GM18499 (cell line): ENCODE results near the gene MVD.

Source experiments
- ATAC-seq: cut with Tn5 transposase; IDR thresholded peaks from one replicate; pipeline ENCODE4 v1.9.1; 2021; ENCODE audit warnings: moderate number of reproducible peaks; ENCODE audit not compliant: insufficient read depth, unreplicated experiment

The MVD gene

DNA sequence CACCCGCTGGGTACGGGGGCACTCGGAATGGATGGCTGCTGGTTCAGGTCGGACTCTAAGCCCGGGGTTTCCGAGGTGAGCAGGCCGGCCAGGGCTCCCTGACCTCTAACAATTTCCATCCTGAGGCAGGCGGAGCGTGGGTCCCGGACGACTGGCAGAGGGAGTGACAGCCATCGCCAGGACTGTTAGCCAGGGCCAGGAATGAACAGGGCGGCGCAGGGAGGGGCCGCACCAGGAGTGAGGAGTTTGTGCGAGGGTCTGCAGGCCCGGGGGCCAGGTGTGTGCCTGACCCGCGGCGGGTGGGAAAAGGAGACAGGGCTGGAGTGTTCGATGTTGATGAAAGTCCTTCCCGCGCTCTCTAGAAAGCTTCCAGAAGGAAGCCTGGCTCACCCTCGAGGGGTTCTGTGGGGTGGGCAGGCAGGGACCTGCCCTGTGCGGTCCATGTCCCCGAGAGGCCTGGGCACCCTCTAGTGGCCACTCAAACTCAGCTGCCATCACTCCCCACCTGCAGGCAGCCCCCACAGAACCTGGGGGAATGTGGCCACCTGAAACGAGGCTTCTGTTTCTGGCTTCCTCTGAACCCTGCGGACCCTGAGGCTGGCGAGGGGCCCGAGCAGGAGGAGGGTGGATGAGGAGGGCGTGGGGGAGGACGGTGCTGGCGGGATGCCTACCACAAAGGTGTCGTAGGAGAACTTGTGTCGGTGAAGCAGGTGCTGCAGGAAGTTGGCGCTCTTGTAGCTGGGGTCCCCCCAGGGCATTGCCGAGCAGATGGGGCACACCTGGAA lies 35.1 kb upstream of the MVD start:
- ATAC-seq: no peak

DNA sequence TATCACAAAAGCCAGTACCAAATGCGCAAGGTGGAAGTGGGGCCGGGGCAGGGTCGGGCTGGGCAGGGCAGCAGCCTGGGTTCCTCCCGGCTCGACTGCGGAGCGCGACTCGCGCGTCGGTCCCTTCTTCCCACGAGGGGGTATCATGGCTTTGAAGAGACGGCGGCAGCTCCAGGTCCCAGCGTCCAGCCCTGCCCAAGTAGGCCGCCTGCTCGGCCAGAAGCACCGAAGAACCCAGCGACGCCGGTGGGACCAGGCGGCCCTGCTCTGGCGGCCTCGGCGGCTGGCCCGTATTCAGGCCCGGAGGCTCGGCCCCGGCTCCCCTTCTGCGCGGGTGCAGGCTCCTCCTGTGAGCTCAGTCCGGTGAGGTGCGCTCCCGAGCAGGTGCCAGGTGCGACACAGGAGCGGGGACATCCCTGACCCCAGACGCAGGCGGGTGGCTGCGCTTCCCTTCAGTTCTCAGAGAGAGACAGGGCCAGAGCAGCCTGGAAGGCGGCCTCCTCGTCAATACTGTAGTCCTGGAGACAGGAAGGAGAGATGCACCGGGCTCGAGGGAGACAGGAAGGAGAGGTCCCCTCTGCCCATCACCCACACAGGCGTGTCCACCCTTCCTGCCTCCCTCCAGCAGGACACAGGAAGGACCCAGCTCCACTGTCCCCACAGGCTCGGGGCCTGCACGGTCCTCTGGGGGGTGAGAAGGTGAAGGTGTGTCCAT lies 34.4 kb upstream of the MVD start:
- ATAC-seq: no peak

DNA sequence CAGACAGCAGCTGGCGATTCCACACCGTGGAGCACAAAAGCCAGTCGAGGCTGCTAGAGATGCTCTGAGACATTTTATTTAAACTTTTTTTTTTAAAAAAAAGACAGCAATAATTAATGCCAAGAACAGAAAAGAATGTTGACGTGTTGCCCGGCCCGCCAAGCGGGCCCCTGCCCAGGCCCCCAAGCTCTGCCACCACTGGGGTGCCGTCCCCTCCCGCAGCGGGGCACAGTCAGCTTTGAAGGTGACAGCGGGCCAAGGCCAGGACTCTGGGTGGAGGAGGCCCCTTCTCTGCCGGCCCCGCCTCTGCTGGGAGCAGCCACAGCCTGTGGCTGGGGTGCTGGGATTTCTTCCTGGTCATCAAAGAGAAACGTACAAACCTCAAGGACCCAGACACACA lies 33.5 kb upstream of the MVD start:
- no peak for ATAC-seq

DNA sequence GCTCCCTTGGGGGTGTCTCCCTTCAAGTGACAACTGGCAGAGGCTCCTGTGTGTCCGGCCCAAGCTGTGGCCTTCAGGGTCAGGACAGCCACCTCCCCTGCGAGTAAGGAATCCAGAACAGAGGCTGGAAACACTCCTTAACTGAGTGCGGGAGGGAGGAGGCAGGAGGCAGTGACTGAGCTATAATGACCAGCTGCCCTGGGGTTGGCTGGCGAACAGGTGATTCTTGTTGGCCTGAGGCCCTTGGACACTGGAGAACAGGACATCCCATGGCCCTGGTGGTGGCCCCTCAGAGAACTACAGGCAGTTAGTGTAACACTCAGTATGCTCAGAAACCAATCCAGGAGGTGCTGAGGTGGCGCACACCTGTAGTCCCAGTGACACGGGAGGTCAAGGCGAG lies 32.9 kb upstream of the MVD start:
- no peak for ATAC-seq

DNA sequence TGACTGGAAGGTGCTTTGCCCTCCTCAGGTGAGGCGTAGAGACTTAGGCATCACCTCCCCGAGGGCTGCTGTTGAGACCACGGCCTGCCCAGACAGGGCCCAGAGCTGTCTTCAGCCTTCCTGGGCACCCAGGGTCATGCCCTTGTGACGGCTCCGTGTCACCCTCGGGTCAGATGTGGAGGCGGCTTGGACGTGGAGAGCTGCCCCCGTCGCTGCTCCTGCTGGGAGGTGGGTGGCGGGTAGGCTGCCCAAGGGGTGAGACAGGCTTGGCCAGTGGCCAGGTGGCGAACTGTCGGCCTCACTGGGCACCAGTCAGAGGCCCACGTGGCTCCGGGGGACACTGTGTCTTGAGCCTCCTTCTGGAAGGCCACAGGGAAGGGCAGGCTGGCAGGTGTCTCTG lies 32.3 kb upstream of the MVD start:
- no peak for ATAC-seq

DNA sequence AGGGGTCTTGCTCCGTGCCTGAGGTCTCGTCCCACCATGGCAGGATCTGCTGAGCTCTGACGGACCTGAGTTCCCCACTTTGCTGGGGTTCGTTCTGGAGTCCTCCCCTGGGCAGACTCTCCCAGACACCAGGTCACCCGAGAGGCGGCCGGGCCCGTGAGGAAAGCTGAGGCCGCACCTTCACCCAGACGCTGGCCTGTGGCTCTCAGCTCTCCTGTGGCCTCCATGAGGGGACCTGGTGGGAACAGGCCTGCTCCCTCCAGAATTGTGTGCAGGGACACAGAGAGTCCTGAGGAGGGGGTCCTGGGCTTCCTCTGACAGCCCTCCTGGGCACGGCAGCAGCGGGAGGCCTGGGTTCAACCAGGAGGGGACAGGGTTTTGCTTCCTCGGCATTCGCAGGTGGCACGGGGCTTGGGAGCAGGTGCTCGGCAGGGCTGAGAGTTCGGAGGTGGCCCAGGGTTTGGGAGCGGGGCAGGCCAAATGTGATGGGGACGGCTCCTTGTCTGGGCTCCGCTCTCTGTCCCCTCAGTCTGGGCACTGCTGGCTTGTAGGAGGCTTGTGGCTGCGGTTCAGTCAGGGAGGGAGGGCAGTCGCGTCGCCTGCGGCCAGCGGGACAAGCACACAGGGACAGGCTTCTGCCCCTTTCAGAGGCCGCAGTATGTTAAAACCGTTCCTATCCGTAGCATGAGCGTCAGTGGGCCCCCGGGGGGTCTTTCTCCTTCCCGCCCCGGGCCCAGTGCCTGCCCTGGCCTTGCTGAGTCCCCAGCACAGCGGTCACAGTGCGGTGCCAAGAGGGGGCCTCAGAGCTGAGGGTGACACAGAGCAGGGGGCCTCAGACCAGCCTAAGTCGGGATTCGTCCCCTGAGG lies 31.6 kb upstream of the MVD start:
- no peak for ATAC-seq

DNA sequence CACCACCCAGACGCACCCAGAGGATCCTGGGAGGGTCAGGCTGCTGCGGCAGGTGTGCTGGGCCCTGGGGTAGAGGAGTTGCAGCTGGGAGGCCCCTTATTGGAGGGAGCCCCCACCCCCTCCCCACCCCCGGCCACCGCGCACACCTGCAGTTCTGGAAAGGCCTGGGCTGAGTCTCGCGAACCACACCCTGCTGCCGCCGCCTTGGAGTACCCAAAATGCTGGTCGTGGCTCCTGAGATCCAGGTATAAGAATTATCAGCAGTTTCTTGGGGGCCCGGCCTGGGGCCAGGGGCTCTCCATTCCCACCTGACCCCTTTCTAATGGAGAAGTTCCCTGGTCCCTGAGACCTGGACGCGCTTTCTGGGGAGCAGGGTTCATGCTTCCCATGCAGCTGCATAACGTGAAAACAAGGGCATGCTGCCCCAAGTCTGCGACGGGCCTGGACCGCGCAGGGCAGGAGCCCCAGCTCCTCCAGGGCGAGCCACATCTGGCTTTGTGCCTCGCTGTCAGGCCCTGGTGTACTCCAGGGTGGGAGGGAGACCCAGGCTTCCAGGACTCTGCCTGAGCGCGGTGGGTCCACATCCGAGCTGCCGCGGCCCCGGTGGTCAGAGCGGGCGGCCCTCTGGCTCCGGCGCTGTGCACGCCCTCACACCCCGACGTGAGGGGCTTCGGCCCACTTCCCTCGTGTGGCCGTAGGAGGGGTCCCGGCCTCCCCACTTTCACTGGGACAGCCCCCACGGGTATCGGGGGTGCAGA lies 30.7 kb upstream of the MVD start:
- ATAC-seq: no peak

DNA sequence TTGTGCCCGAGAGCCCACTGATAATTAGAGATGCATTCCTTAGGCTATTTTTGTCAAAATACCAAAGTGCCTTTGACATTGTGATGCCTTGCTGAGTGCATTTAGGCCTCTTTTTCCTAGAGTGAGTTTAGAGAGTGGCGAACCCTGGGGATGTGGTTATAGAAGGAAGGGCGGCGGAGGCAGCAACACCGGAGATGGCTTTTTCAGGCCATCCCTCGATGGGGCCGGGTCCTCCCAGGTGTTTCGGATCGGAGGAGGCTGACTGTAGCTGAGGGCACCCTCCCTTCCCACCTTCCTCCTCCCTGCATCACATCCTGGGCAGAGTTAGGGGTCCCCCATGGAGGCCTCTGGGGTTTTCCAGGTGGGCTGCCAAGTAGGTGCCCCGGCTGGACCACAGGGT lies 30.0 kb upstream of the MVD start:
- no peak for ATAC-seq

DNA sequence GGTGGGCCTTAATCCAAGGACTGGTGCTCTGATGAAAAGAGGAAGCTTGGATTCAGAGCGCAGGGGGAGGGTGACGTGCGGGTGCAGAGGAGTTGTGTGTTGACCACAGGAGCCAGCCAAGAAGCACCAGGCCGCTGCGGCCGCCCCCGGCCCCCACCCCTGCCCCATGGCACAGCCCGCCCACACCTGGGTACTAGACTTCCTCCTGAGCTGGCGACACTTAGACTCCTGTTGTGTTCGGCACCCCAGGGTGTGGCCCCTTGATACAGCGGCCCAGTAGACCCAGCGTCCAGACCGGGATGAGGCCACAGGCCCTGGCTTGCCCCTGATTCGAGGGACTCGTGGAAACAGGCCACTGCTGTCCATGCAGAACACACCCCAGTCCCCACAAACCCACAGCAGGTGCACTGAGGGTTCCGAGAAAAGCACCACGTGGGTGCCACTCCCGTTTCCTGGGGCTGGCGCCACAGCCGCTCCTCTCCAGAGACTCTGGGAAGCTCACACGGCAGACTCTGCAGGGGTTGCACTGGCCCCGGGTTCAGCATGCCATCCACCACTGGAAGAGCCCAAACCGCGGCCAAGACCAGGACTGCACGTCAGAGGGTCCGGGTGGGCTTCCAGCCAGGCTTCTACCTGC lies 29.2 kb upstream of the MVD start:
- ATAC-seq: no peak

DNA sequence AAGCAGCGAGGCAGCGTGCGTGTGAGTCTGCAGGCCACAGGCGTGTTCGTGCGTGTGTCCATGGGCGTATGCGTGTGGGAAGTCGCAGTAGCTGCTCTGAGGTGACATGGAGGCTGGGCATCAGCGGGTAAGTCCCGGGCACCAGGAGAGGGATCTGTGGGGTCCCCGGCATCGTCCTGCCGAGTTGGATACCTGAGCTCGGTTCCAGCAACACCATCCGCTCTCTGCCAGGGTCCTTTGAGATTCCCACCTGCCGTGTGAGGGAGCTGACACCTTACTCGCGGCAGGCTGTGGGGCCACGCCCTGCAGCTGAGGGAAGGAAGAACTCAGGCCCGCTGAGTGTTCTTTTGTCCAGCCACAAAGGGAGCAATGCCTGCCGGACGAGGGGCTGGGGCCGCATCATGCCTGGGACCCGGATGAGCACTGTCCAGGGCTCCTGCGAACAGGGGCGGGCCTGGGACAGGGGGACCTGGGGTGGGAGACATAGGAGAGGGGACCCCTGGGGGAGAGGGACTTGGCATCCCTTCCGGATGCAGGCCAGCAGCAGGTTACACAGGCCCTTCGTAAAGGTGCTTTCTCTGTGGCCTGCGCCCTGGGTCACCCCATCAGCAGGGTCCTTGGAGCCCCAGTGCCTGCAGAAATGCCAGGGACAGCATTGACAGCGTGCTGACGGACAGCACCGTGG lies 28.4 kb upstream of the MVD start:
- no peak for ATAC-seq

DNA sequence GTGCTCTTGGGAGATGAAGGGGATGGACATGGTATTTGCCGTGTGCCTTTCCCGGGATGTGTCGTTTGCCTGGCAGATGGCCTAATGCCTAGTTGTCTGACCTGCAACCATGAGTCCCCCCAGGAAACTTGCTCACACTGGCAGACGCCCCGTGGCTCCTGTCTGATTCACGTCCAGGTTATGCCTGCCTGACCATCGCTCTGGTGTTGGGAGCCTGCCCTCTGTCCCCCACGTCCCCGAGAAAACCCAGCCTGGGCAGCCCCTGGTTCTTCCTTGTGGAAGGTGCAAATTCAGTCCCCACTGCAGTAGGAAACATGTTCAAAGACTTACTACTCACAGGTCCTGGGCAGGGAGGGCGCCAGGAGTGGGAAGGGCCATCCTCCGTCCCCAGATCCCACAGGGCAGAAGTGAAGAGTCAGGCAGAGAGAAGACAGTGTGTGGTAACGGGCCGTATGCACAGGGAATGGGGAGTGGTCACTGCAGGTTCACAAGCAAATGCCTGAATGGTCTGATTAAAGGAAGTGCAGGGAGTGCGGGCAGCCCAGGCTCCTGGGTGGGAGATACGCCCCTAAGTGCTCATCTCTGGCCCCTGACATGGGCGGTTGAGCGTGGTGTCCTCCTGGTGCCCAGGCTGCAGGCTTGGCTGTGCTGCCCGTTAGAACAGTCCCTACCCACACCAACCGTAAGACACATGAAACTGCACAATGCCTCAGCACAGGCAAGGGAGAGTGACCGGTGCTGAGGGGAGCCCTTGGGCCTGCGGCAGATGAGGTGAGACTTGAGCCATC lies 27.6 kb upstream of the MVD start:
- ATAC-seq: no peak

DNA sequence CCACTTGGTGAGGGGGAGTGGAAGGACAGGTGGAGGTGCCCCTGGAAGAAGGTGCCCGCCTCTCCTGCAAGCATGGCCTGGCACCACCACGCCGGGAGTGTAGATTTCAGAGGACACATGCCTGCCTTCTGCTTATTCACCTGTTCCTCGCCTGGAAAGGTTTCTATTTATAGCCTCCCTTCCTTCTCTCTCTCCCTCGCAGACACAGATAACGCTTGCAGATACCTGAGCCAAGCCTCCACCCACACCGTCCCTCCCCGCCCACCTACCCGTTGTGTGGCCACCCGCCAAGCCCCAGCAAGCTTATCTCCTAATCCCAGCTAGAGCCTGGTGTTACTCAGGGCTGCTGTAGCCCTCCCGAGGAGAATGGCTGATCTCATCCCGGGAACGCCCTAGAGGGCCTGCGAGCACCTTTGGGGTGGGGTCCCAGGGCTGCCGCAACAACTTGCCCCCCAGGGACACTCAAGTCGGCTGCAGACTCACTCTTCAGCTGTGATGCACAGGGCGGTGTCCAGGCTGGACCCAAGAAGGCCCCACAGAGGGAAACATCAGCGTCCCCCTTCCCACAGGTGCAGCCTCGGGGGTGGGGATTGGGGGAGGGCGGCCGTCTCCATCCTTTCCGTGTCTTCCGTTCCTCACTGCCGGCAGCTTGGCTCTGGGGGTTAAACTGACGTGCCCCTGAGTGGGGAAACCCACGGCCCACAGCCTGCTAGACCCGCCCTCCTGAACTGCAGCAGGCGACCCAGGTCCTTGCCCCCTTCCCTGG lies 25.3 kb upstream of the MVD start:
- no peak for ATAC-seq

DNA sequence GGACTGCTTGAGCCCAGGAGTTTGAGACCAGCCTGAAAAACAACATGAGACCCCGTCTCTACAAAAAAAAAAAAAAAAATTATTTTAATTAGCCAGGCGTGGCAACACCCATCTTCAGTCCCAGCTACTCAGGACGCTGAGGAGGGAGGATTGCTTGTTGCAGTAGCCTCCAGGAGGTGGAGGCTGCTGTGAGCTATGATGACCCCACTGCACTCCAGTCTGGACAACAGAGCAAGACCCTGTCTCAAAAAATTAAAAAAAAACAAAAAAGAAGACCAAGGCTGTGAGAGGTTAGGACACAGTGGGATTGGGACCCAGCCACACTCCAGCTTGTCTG lies 24.8 kb upstream of the MVD start:
- no peak for ATAC-seq

DNA sequence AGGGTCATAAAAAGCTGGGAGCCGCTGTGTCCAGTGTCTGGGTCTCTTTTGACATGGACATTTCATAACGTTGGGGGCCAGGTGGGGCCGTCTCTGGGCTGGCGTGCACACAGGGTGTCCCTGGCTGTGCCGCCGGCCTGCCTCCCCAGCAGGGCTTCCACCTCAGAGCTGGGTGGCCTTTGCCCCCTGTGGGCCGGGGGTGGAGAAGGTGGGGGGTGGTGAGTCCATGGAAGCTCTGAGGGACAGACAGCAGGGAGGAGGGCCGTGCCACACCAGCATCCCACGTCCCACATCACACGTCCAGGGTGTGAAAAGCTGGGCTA lies 24.3 kb upstream of the MVD start:
- ATAC-seq: no peak

DNA sequence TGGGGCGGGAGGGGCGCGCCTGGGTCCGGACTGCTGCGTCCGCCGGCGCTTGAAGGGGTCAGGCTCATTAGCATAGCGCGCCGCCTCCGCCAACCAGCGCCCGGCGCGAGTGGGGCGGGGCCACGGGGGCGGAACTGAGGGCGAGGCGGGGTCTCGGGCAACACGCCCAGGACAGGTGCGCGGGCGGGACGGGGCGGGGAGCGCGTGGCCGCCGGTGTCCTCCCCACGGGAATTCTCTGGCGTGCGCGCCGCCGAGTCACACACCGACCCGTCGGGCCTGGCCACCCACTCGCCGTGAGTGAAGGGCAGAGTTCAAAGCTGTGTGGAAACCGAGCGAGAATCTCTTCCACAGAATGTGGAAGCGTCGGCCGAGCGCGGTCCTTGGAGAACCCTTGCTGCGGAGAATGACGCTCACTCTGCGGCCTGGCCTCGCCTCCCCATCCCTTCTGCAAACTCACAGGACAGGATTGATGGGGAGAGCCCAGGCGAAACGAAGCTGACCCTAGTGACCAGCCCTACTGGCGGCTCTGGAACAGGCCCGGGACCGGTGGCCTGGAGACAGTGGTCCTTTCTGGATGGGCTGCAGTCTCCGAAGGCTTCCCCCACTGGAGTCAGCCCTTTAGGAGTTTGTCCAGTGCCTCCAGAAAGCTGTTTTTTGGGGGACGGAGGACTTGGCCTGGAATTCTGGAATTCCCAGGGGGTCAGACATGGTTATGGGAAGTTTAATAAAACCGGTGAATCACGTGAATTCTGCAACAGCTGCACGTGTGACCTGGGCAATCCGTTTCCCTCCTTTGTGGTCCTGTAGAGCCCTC lies 23.8 kb upstream of the MVD start, which contains the start of gene SNAI3:
Gene SNAI3, minus strand, starts transcription at position 69 of the 815 bp plus-strand sequence. CDS start 101 bp downstream, outside the sequence.
- no peak for ATAC-seq

DNA sequence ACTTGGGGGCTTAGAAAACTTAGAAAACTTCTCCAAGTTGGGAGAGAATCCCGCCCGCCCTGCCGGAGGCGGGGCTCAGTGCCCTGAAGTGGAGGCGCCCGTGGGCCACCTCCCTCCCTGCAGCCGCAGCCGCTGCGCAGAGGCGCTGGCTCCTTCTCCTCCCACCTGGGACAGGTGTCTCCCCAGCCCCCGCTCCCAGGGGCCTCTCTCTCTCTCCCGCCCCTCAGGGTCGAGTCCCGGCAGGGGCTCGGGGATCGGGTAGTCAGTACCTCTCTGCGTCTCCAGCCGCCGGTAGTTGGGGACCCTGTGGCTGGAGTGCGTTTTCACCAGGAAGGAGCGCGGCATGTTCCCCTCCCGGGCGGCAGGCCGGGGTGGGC lies 23.2 kb upstream of the MVD start:
- ATAC-seq: no peak
